ENCODE results near the gene KRT27. TPM values are rescaled to one million over a fixed set of nuclear protein-coding genes. Genes with fewer than 3 reads are reported as not detected.

Gene KRT27
- total and polyA plus RNA-seq, 9 of the 15 experiments (the other 6 are each of a cell fraction or from before 2014, with no cell fraction given) = 0.10 TPM; not detected in 8

GRCh38 chr17:40803617-40804082, 21.3 kb upstream of the KRT27 start (continued):
- peak; percentile 4; the same call in 1 of the 2 replicates for TF ChIP-seq JUND (IDR thresholded peaks at IDR 0.05; ENCODE audit: borderline replicate concordance, low read depth, low read length)
- no peak; the same call in 2 of the 3 replicates for TF ChIP-seq JUND (tag; IDR thresholded peaks at IDR 0.05; ENCODE audit: borderline replicate concordance, low read depth, low read length)
- no peak for TF ChIP-seq PTBP1 (IDR thresholded peaks at IDR 0.05; ENCODE audit: low read depth, low read length)

- peaks cover 0 to 5% of the 10 kb centered on the region in 2 experiments; a peak in 1 of 5 replicates for H3K4me1 ChIP-seq (replicated peaks in 1 of 2; ENCODE audit: control insufficient read depth in 2 of 2, insufficient read depth in 2 of 2, low read length in 2 of 2)
- no peak overlapping the region for H3K4me3 ChIP-seq
- in situ Hi-C loops (cut with MboI) (loop anchor here (5.0 to 10.0 kb wide), 3 partner anchors 104 to 861 kb away; no protein-coding TSS in a partner anchor), intact Hi-C loops (cut with micrococcal nuclease) (no loop called here)
- ATAC-seq (no peak), FAIRE-seq (no peak), DNase-seq (ENCODE audit: extremely low read depth in 1 of 4, low spot score in 3 of 4) (no peak)
- no peaks in the 10 kb centered on the region for H3K9me1 ChIP-seq (ENCODE audit: control insufficient read depth, insufficient read depth, low read length)
- no peaks in the 10 kb centered on the region for H3K36me3 ChIP-seq (ENCODE audit: control insufficient read depth, insufficient read depth, low read length)
- no peak overlapping the region for H3K27ac ChIP-seq (ENCODE audit: extremely low read depth, low read depth, low read length)
- no peak overlapping the region for H3K9ac ChIP-seq (ENCODE audit: insufficient read depth in 1 of 2, low read depth in 2 of 2, low read length in 2 of 2)
- BruUV-seq (replicated peaks) = no TSS peak
- H3K4me2 ChIP-seq (ENCODE audit: insufficient read depth, low read length) = no peak overlapping the region
- ChIA-PET POLR2A (interaction anchor here (0.8 kb wide), 1 partner anchor 651 kb away, joined by 3 read pairs; no protein-coding TSS in a partner anchor), CTCF (ENCODE audit: low intra/inter-chr PET ratio) (interaction anchor here (0.9 kb wide), 1 partner anchor 847 kb away, joined by 5 read pairs; no protein-coding TSS in a partner anchor)
- no peak overlapping the region for H2AFZ ChIP-seq (ENCODE audit: low read depth, low read length)
- no peaks in the 10 kb centered on the region for H3K9me3 ChIP-seq (replicated peaks; ENCODE audit: control insufficient read depth, insufficient read depth, low read depth, low read length)
- TF ChIP-seq JUNB (CRISPR knock-in tag; conservative IDR thresholded peaks at IDR 0.05) (0 out of 2 replicates have a peak, but pooled peaks have one; percentile 17), ATF3 (IDR thresholded peaks at IDR 0.05) (peak; percentile 75), ATF3 (CRISPR knock-in tag; conservative IDR thresholded peaks at IDR 0.05) (no peak), CBFA2T3 (IDR thresholded peaks at IDR 0.05) (0 out of 2 replicates have a peak, but pooled peaks have one; percentile 18), KHSRP (IDR thresholded peaks at IDR 0.05) (no peak)
- H3K27me3 ChIP-seq (ENCODE audit: control insufficient read depth in 2 of 2, insufficient read depth in 2 of 2, low read length in 2 of 2) = peaks cover 10 to 29% of the 10 kb centered on the region in 2 experiments
- H3K79me2 ChIP-seq (ENCODE audit: control insufficient read depth, insufficient read depth, low read length) = no peaks in the 10 kb centered on the region
- 0% methylated on average over 2 of the region's 2 CpGs for WGBS (ENCODE audit: insufficient coverage, low coverage, missing lambda C conversion rate)
- H4K20me1 ChIP-seq (replicated peaks; ENCODE audit: control insufficient read depth, insufficient read depth, low read length) = no peaks in the 10 kb centered on the region
Measured at GRCh38 chr17:40801157-40801556, 18.8 kb upstream of the KRT27 start.

Data from K562 (cell line).